ENCODE measurements around the gene ADNP2.

Gene ADNP2

DNA sequence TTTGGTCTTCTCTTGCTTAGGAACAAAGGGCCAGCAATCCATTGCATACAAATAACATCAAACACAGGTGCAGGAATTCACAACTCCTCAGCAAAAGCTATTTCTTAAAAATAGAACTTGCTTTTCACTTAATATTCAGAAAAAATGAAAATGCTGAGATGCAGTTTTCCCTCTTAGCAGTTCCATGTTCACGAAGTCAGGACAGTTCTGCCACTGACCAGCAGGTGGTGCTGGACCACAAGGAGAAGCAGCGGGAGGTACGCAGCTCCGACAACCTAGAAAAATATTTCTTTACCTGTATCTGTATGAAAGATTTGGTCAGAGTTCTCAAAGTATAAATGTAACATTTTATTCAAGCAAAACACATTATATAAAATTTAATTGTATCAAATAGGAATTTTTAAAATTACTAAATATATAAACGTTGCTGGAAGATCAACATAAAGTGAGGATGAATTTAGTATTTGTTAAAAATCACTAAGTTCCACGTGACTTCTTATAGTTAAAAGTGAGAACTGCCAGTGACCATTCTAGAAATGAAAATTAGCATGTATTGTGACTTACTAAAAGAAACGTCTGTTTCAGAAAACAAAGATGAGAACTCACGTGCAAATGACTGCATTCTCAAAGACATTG lies 48.8 kb downstream of the ADNP2 start:
- peak; percentile 64 to 82 for DNase-seq (ENCODE audit: low read depth in 1 of 2, low spot score in 1 of 2)
- no peak overlapping the region for H3K4me3 ChIP-seq (replicated peaks; ENCODE audit: insufficient read depth, low read length)
- TF ChIP-seq GABPA (IDR thresholded peaks at IDR 0.05; ENCODE audit: low read depth) = no peak
- no peak for TF ChIP-seq SPI1 (IDR thresholded peaks at IDR 0.05; ENCODE audit: borderline replicate concordance, low read depth)
- TF ChIP-seq REST (IDR thresholded peaks at IDR 0.05; ENCODE audit: insufficient replicate concordance, low read depth) = no peak
- TF ChIP-seq POLR2AphosphoS5 (IDR thresholded peaks at IDR 0.05; ENCODE audit: low read depth) = no peak
- peak; percentile 99 for TF ChIP-seq CTCF (IDR thresholded peaks at IDR 0.05; ENCODE audit: insufficient read depth, low read length)
- no peak overlapping the region for H3K27ac ChIP-seq (replicated peaks)
- peaks cover 3% of the 10 kb centered on the region for H3K27me3 ChIP-seq (ENCODE audit: insufficient read depth, poor library complexity, severe bottlenecking)

GRCh38 chr18:80158365-80158764 lies 49.3 kb downstream of the ADNP2 start:
- no peak overlapping the region for H3K27ac ChIP-seq (replicated peaks)
- peaks cover 3% of the 10 kb centered on the region for H3K27me3 ChIP-seq (ENCODE audit: insufficient read depth, poor library complexity, severe bottlenecking)
- DNase-seq (ENCODE audit: low read depth in 1 of 2, low spot score in 1 of 2) = no peak
- TF ChIP-seq POLR2AphosphoS5 (IDR thresholded peaks at IDR 0.05; ENCODE audit: low read depth) (no peak), SPI1 (IDR thresholded peaks at IDR 0.05; ENCODE audit: borderline replicate concordance, low read depth) (no peak), REST (IDR thresholded peaks at IDR 0.05; ENCODE audit: insufficient replicate concordance, low read depth) (no peak), GABPA (IDR thresholded peaks at IDR 0.05; ENCODE audit: low read depth) (no peak), CTCF (IDR thresholded peaks at IDR 0.05; ENCODE audit: insufficient read depth, low read length) (no peak)
- H3K4me3 ChIP-seq (replicated peaks; ENCODE audit: insufficient read depth, low read length) = no peak overlapping the region

- H3K27ac ChIP-seq (replicated peaks) = no peak overlapping the region
- peak in 1 of 2 experiments; percentile 22 for DNase-seq (ENCODE audit: low read depth in 1 of 2, low spot score in 1 of 2)
- H3K4me3 ChIP-seq (replicated peaks; ENCODE audit: insufficient read depth, low read length) = no peak overlapping the region
- peaks cover 3% of the 10 kb centered on the region for H3K27me3 ChIP-seq (ENCODE audit: insufficient read depth, poor library complexity, severe bottlenecking)
- TF ChIP-seq GABPA (IDR thresholded peaks at IDR 0.05; ENCODE audit: low read depth) (no peak), CTCF (IDR thresholded peaks at IDR 0.05; ENCODE audit: insufficient read depth, low read length) (peak; percentile 0)
These were observed 50.9 kb downstream of the ADNP2 start for GRCh38 chr18:80159713-80160636.
